H9 (cell line): Measurements from ENCODE around the gene SEBOX. TPM values are rescaled to one million over a fixed set of nuclear protein-coding genes. Genes with fewer than 3 reads are reported as not detected.

ENCODE experiments used
- DNase-seq: peaks from one replicate; pipeline ENCODE4 v3.0.0-alpha.2; 2017
- H2AFZ ChIP-seq: one replicate; pipeline ENCODE4 v1.6.1; 2013; ENCODE audit warnings: mild to moderate bottlenecking, low read length, control low read depth, moderate library complexity
- H2AK5ac ChIP-seq: 2 replicates; pipeline ENCODE4 v1.6.1; 2013; ENCODE audit warnings: low read length, control low read depth, mixed read lengths; ENCODE audit not compliant: insufficient read length
- H2BK120ac ChIP-seq: one replicate; pipeline ENCODE4 v1.6.1; 2013; ENCODE audit warnings: low read depth, mild to moderate bottlenecking, low read length, control low read depth, inconsistent platforms; ENCODE audit not compliant: poor library complexity, severe bottlenecking
- H2BK12ac ChIP-seq: 2 replicates; pipeline ENCODE4 v1.6.1; 2013; ENCODE audit warnings: low read length, control low read depth, mixed read lengths, low read depth; ENCODE audit not compliant: insufficient read length
- H2BK15ac ChIP-seq: 2 replicates; pipeline ENCODE4 v1.6.1; 2013; ENCODE audit warnings: low read depth, low read length, control low read depth
- H2BK20ac ChIP-seq: one replicate; pipeline ENCODE4 v1.6.1; 2013; ENCODE audit warnings: low read depth, mild to moderate bottlenecking, low read length, control low read depth, inconsistent platforms; ENCODE audit not compliant: poor library complexity, severe bottlenecking
- H2BK5ac ChIP-seq: 2 replicates; pipeline ENCODE4 v1.6.1; 2013; ENCODE audit warnings: low read length, control low read depth, mixed read lengths; ENCODE audit not compliant: insufficient read length
- H3K14ac ChIP-seq: 2 replicates; pipeline ENCODE4 v1.6.1; 2013; ENCODE audit warnings: low read length, control low read depth; ENCODE audit not compliant: insufficient read depth
- H3K18ac ChIP-seq: 2 replicates; pipeline ENCODE4 v1.6.1; 2013; ENCODE audit warnings: low read depth, mild to moderate bottlenecking, mixed read lengths, low read length, control low read depth; ENCODE audit not compliant: insufficient read length
- H3K23ac ChIP-seq: 2 replicates; pipeline ENCODE4 v1.6.1; 2013; ENCODE audit warnings: low read length, control low read depth, mixed read lengths, low read depth; ENCODE audit not compliant: insufficient read length
- H3K23me2 ChIP-seq: 2 replicates; pipeline ENCODE4 v1.6.1; 2013; ENCODE audit warnings: low read depth, mild to moderate bottlenecking, mixed read lengths, low read length, control low read depth; ENCODE audit not compliant: insufficient read length, poor library complexity, severe bottlenecking
- H3K27ac ChIP-seq: 2 replicates; pipeline ENCODE4 v1.5.1; 2013; ENCODE audit warnings: low read length, control low read depth, mixed read lengths, low read depth; ENCODE audit not compliant: insufficient read length
- H3K27me3 ChIP-seq: 2 replicates; pipeline ENCODE4 v1.6.1; 2013; ENCODE audit warnings: low read length, control low read depth, inconsistent platforms; ENCODE audit not compliant: insufficient read depth
- H3K4ac ChIP-seq: 2 replicates; pipeline ENCODE4 v1.6.1; 2013; ENCODE audit warnings: low read depth, mild to moderate bottlenecking, control low read depth, inconsistent platforms, low read length, moderate library complexity
- H3K4me1 ChIP-seq: 2 replicates; pipeline ENCODE4 v1.6.1; 2013; ENCODE audit warnings: low read length, control low read depth, inconsistent platforms; ENCODE audit not compliant: insufficient read depth
- H3K4me2 ChIP-seq: 2 replicates; pipeline ENCODE4 v1.6.1; 2013; ENCODE audit warnings: low read length, control low read depth, mixed read lengths; ENCODE audit not compliant: insufficient read length, insufficient read depth
- H3K56ac ChIP-seq: 2 replicates; pipeline ENCODE4 v1.6.1; 2013; ENCODE audit warnings: low read depth, mild to moderate bottlenecking, mixed read lengths, low read length, control low read depth; ENCODE audit not compliant: insufficient read length
- H3K79me1 ChIP-seq: 2 replicates; pipeline ENCODE4 v1.6.1; 2013; ENCODE audit warnings: low read depth, mild to moderate bottlenecking, moderate library complexity, low read length, control low read depth, inconsistent platforms; ENCODE audit not compliant: insufficient read depth, poor library complexity, severe bottlenecking
- H3K79me2 ChIP-seq: 2 replicates; pipeline ENCODE4 v1.6.1; 2013; ENCODE audit warnings: low read length, control low read depth, inconsistent platforms; ENCODE audit not compliant: insufficient read depth
- H3K9ac ChIP-seq: 2 replicates; pipeline ENCODE4 v1.6.1; 2013; ENCODE audit warnings: low read length, control low read depth, mixed read lengths; ENCODE audit not compliant: insufficient read length; ENCODE audit errors: extremely low read depth
- H3K9me3 ChIP-seq: one replicate; pipeline ENCODE4 v1.6.1; 2013; ENCODE audit warnings: low read depth, low read length, inconsistent platforms; ENCODE audit not compliant: control insufficient read depth
- H3T11ph ChIP-seq: one replicate; pipeline ENCODE4 v1.6.1; 2013; ENCODE audit warnings: mild to moderate bottlenecking, low read length, control low read depth, inconsistent platforms
- H4K20me1 ChIP-seq: one replicate; pipeline ENCODE4 v1.6.1; 2013; ENCODE audit not compliant: control insufficient read depth, insufficient read length, insufficient read depth
- H4K5ac ChIP-seq: 2 replicates; pipeline ENCODE4 v1.6.1; 2013; ENCODE audit warnings: low read depth, mild to moderate bottlenecking, mixed read lengths, low read length, control low read depth; ENCODE audit not compliant: insufficient read length
- H4K8ac ChIP-seq: replicated peaks from 2 replicates; pipeline ENCODE4 v1.6.1; 2013; ENCODE audit warnings: low read length, control low read depth, mixed read lengths, low read depth; ENCODE audit not compliant: insufficient read length
- H4K91ac ChIP-seq: 2 replicates; pipeline ENCODE4 v1.6.1; 2013; ENCODE audit warnings: low read depth, mild to moderate bottlenecking, moderate library complexity, mixed read lengths, low read length, control low read depth; ENCODE audit not compliant: insufficient read length
- H3K27ac Mint-ChIP-seq, 3 experiments: 2 replicates in 2 of 3; 3 replicates in 1 of 3; pipeline ENCODE4 v1.8.0; 2020 to 2021; ENCODE audit warnings: mixed read lengths in 3 of 3, mild to moderate bottlenecking in 1 of 3, moderate library complexity in 1 of 3
- H3K27me3 Mint-ChIP-seq: 2 replicates; pipeline ENCODE4 v1.8.0; 2021; ENCODE audit warnings: low read depth, mild to moderate bottlenecking, moderate library complexity, mixed read lengths
- H3K36me3 Mint-ChIP-seq, 3 experiments: 2 replicates in 2 of 3; 3 replicates in 1 of 3; pipeline ENCODE4 v1.8.0; 2020 to 2021; ENCODE audit warnings: low read depth in 3 of 3, mixed read lengths in 3 of 3; ENCODE audit not compliant: insufficient read depth in 1 of 3
- H3K4me1 Mint-ChIP-seq, 2 experiments: 2 replicates each; pipeline ENCODE4 v1.8.0; 2020; ENCODE audit warnings: mixed read lengths in 2 of 2
- H3K4me3 Mint-ChIP-seq, 2 experiments: 2 replicates in 1 of 2; 3 replicates in 1 of 2; pipeline ENCODE4 v1.8.0; 2020 to 2021; ENCODE audit warnings: mild to moderate bottlenecking in 2 of 2, mixed read lengths in 2 of 2, moderate library complexity in 1 of 2
- H3K9me3 Mint-ChIP-seq, 2 experiments: 2 replicates in 1 of 2; 3 replicates in 1 of 2; pipeline ENCODE4 v1.8.0; 2020; ENCODE audit warnings: mild to moderate bottlenecking in 2 of 2, mixed read lengths in 2 of 2, moderate library complexity in 1 of 2
- CTCF ChIP-seq: fragments of 200-600 bp; sonication (generic); conservative IDR thresholded peaks from 3 replicates; pipeline ENCODE4 v1.8.0; 2021; ENCODE audit warnings: antibody characterized with exemption, mild to moderate bottlenecking
- WGBS: extraction: QIAGEN DNeasy Blood & Tissue Kit; methylation state at CpG from one replicate; pipeline ENCODE4 v1.1.7; 2013; ENCODE audit warnings: missing lambda C conversion rate, low lambda C conversion rate, mixed read lengths; ENCODE audit not compliant: insufficient read length; ENCODE audit errors: extremely low coverage; 5-methylcytosine and 5-hydroxymethylcytosine counted together
- total RNA-seq: library from RNA; stranded (reverse); gene quantifications from 2 replicates; pipeline ENCODE4 v1.2.1, GENCODE V29; 2021

SEBOX gene
- total RNA-seq, 1 experiment from 2014 or later: not detected

GRCh38 chr17:28334171-28334570, 30.8 kb downstream of the SEBOX start:
- DNase-seq: no peak
- no peak for TF ChIP-seq CTCF
- no peak overlapping the region for H2BK120ac ChIP-seq
- no peaks in the 10 kb centered on the region; the same call in 1 of the 2 replicates for H3K79me2 ChIP-seq
- H4K20me1 ChIP-seq: no peaks in the 10 kb centered on the region
- Mint-ChIP-seq H3K27ac (peak overlapping the region in 2 of 3 experiments; percentile 7 to 61; a peak in 2 of 7 replicates), H3K9me3 (no peaks in the 10 kb centered on the region; a peak in 1 of 5 replicates), H3K27me3 (no peaks in the 10 kb centered on the region), H3K36me3 (peaks cover 0 to 5% (median 3%) of the 10 kb centered on the region in 3 experiments; a peak in 5 of 7 replicates), H3K4me3 (peak overlapping the region; percentile 97 to 99), H3K4me1 (peaks cover 19 to 23% of the 10 kb centered on the region in 2 experiments)
- H3K14ac ChIP-seq: no peak overlapping the region
- no peak overlapping the region for H4K91ac ChIP-seq
- no peak overlapping the region for H2AK5ac ChIP-seq
- H2BK12ac ChIP-seq: no peak overlapping the region
- no peak overlapping the region for H3K27ac ChIP-seq
- no peak overlapping the region for H3K9ac ChIP-seq
- no peak overlapping the region for H3K56ac ChIP-seq
- H3K18ac ChIP-seq: no peak overlapping the region
- H3K4me1 ChIP-seq: peaks cover 9% of the 10 kb centered on the region; the same call in 1 of the 2 replicates
- no peak overlapping the region for H2BK5ac ChIP-seq
- H3K4ac ChIP-seq: no peak overlapping the region
- H3K79me1 ChIP-seq: no peaks in the 10 kb centered on the region
- no peak overlapping the region for H2AFZ ChIP-seq
- H3K23ac ChIP-seq: no peak overlapping the region
- H2BK15ac ChIP-seq: no peak overlapping the region
- no peak overlapping the region for H4K5ac ChIP-seq
- no peak overlapping the region for H3T11ph ChIP-seq
- no peaks in the 10 kb centered on the region for H3K9me3 ChIP-seq
- no peaks in the 10 kb centered on the region for H3K27me3 ChIP-seq
- H3K23me2 ChIP-seq: peaks cover 13% of the 10 kb centered on the region
- no peak overlapping the region for H4K8ac ChIP-seq
- no CpG with 5 or more reads among the region's 6 CpGs for WGBS
- peak overlapping the region; percentile 93 for H3K4me2 ChIP-seq
- no peak overlapping the region for H2BK20ac ChIP-seq
